H1 (cell line): ENCODE measurements around the gene KLF9. TPM values are rescaled to one million over a fixed set of nuclear protein-coding genes. Genes with fewer than 3 reads are reported as not detected.

Experiments used
- CTCF ChIA-PET: fragments of 300-600 bp; sonication (Branson Sonifier 250); formaldehyde crosslinking; loops from one replicate; lab custom pipeline; 2021; ENCODE audit not compliant: partially characterized antibody; lab: Charles Lee
- POLR2A ChIA-PET: fragments of 300-600 bp; sonication (Branson Sonifier 250); formaldehyde crosslinking; loops from one replicate; lab custom pipeline; 2021; ENCODE audit warnings: inconsistent platforms; ENCODE audit not compliant: partially characterized antibody; lab: Charles Lee
- DNase-seq, 2 experiments: peaks; one replicate each; pipeline versions ENCODE4 v3.0.0 to v3.0.0-alpha.2; 2010 to 2022; ENCODE audit warnings: low spot score in 2 of 2, low read depth in 1 of 2, mixed read lengths in 1 of 2
- FAIRE-seq: peaks from 2 replicates; lab custom pipeline; 2011; peaks lifted over from hg19 to GRCh38; lab: Jason Lieb, UNC
- H2AFZ ChIP-seq: 2 replicates; pipeline ENCODE4 v1.8.1; 2012; ENCODE audit warnings: low read length, inconsistent platforms
- H2AK5ac ChIP-seq: 2 replicates; pipeline ENCODE4 v1.6.1; 2013; ENCODE audit warnings: low read depth, low read length
- H2BK120ac ChIP-seq: replicated peaks from 2 replicates; pipeline ENCODE3; 2013; ENCODE audit warnings: low read depth, low read length, inconsistent platforms
- H2BK12ac ChIP-seq: 2 replicates; pipeline ENCODE4 v1.6.1; 2013; ENCODE audit warnings: low read depth, low read length
- H2BK15ac ChIP-seq: 2 replicates; pipeline ENCODE4 v1.6.1; 2013; ENCODE audit warnings: low read length
- H2BK20ac ChIP-seq: 2 replicates; pipeline ENCODE4 v1.6.1; 2013; ENCODE audit warnings: low read length
- H2BK5ac ChIP-seq: 2 replicates; pipeline ENCODE4 v1.6.1; 2013; ENCODE audit warnings: low read depth, low read length
- H3K14ac ChIP-seq: 2 replicates; pipeline ENCODE4 v1.6.1; 2013; ENCODE audit warnings: inconsistent platforms; ENCODE audit not compliant: insufficient read length
- H3K18ac ChIP-seq: 2 replicates; pipeline ENCODE4 v1.6.1; 2013; ENCODE audit warnings: low read length; ENCODE audit errors: extremely low read depth
- H3K23ac ChIP-seq: 2 replicates; pipeline ENCODE4 v1.6.1; 2013; ENCODE audit warnings: inconsistent platforms; ENCODE audit not compliant: insufficient read length
- H3K23me2 ChIP-seq: 2 replicates; pipeline ENCODE4 v1.6.1; 2013; ENCODE audit warnings: low read depth, low read length
- H3K27ac ChIP-seq: 2 replicates; pipeline ENCODE4 v1.6.1; 2011; ENCODE audit warnings: low read depth, low read length, inconsistent platforms
- H3K27me3 ChIP-seq, 4 experiments: replicated peaks in 1 of 4; 1 replicate in 1 of 4; 2 replicates in 3 of 4; pipeline versions ENCODE4 v1.6.1 to v1.8.1; 2011 to 2013; ENCODE audit warnings: low read length in 3 of 4, mild to moderate bottlenecking in 3 of 4, inconsistent platforms in 2 of 4, mixed read lengths in 2 of 4, moderate library complexity in 1 of 4; ENCODE audit not compliant: control insufficient read depth in 3 of 4, insufficient read depth in 3 of 4; ENCODE audit errors: extremely low read depth in 1 of 4
- H3K36me3 ChIP-seq, 4 experiments: 2 replicates each; pipeline versions ENCODE4 v1.6.1 to v1.8.1; 2011 to 2013; ENCODE audit warnings: mild to moderate bottlenecking in 4 of 4, low read length in 3 of 4, moderate library complexity in 2 of 4, control low read depth in 1 of 4, inconsistent platforms in 1 of 4; ENCODE audit not compliant: insufficient read depth in 4 of 4, control insufficient read depth in 2 of 4
- H3K4ac ChIP-seq: replicated peaks from 2 replicates; pipeline ENCODE3; 2013; ENCODE audit warnings: low read length, low read depth, mixed read lengths, inconsistent platforms; ENCODE audit not compliant: insufficient read length
- H3K4me1 ChIP-seq, 4 experiments: replicated peaks in 1 of 4; 1 replicate in 1 of 4; 2 replicates in 3 of 4; pipeline versions ENCODE4 v1.6.1 to v1.8.1; 2011 to 2013; ENCODE audit warnings: low read length in 3 of 4, inconsistent platforms in 2 of 4, mixed read lengths in 1 of 4; ENCODE audit not compliant: insufficient read depth in 4 of 4, control insufficient read depth in 3 of 4
- H3K4me2 ChIP-seq, 2 experiments: 2 replicates each; pipeline versions ENCODE4 v1.6.1 to v1.8.1; 2011 to 2013; ENCODE audit warnings: low read depth in 2 of 2, low read length in 2 of 2, control low read depth in 1 of 2, inconsistent platforms in 1 of 2, mild to moderate bottlenecking in 1 of 2; ENCODE audit not compliant: insufficient read depth in 1 of 2
- H3K4me3 ChIP-seq, 4 experiments: fragments of 200-600, 300-600 bp in 1 of 4; sonication (generic), shearing (Covaris generic), sonication (Bioruptor Twin) in 1 of 4; 2 replicates each; pipeline versions ENCODE4 v1.5.1 to v1.8.1; 2011 to 2016; ENCODE audit warnings: low read length in 4 of 4, low read depth in 3 of 4, control low read depth in 2 of 4, inconsistent platforms in 2 of 4, mild to moderate bottlenecking in 2 of 4, mixed read lengths in 1 of 4, moderate library complexity in 1 of 4; ENCODE audit not compliant: insufficient read depth in 2 of 4; ENCODE audit errors: extremely low read depth in 1 of 4
- H3K56ac ChIP-seq: replicated peaks from 2 replicates; pipeline ENCODE3; 2013; ENCODE audit warnings: low read depth, mild to moderate bottlenecking, mixed read lengths, low read length, inconsistent platforms; ENCODE audit not compliant: insufficient read length
- H3K79me1 ChIP-seq: 2 replicates; pipeline ENCODE4 v1.6.1; 2013; ENCODE audit warnings: low read depth, low read length, control low read depth
- H3K79me2 ChIP-seq, 2 experiments: 2 replicates each; pipeline versions ENCODE4 v1.6.1 to v1.8.1; 2012 to 2013; ENCODE audit warnings: low read length in 2 of 2, mild to moderate bottlenecking in 2 of 2, inconsistent platforms in 1 of 2; ENCODE audit not compliant: insufficient read depth in 2 of 2, control insufficient read depth in 1 of 2
- H3K9ac ChIP-seq, 4 experiments: replicated peaks in 1 of 4; 1 replicate in 1 of 4; 2 replicates in 3 of 4; pipeline versions ENCODE4 v1.6.1 to v1.8.1; 2011 to 2013; ENCODE audit warnings: low read depth in 3 of 4, low read length in 3 of 4, control low read depth in 2 of 4, mild to moderate bottlenecking in 2 of 4, moderate library complexity in 2 of 4, inconsistent platforms in 1 of 4; ENCODE audit errors: extremely low read depth in 1 of 4
- H3K9me3 ChIP-seq, 2 experiments: 2 replicates each; pipeline versions ENCODE4 v1.6.1 to v1.8.1; 2012 to 2013; ENCODE audit warnings: mild to moderate bottlenecking in 2 of 2, moderate library complexity in 2 of 2, control low read depth in 1 of 2, inconsistent platforms in 1 of 2, low read depth in 1 of 2, low read length in 1 of 2, mixed read lengths in 1 of 2; ENCODE audit not compliant: insufficient read depth in 2 of 2
- H4K20me1 ChIP-seq, 2 experiments: replicated peaks in 1 of 2; 2 replicates each; pipeline versions ENCODE3 to v1.8.1; 2011 to 2013; ENCODE audit warnings: inconsistent platforms in 2 of 2, low read length in 2 of 2, mild to moderate bottlenecking in 1 of 2; ENCODE audit not compliant: insufficient read depth in 2 of 2, control insufficient read depth in 1 of 2
- H4K5ac ChIP-seq: 2 replicates; pipeline ENCODE4 v1.6.1; 2013; ENCODE audit warnings: low read length, low read depth, mixed read lengths, inconsistent platforms; ENCODE audit not compliant: insufficient read length
- H4K8ac ChIP-seq: 2 replicates; pipeline ENCODE4 v1.8.0; 2013; ENCODE audit warnings: mild to moderate bottlenecking, moderate library complexity, low read length, inconsistent platforms; ENCODE audit not compliant: insufficient read depth; ENCODE audit errors: extremely low read depth
- H4K91ac ChIP-seq: replicated peaks from 2 replicates; pipeline ENCODE3; 2013; ENCODE audit warnings: low read length, mixed read lengths, inconsistent platforms; ENCODE audit not compliant: insufficient read length
- GABPA ChIP-seq: IDR thresholded peaks from 2 replicates; pipeline ENCODE4 v1.6.1; 2011; ENCODE audit warnings: mild to moderate bottlenecking, low read length, moderate library complexity, borderline replicate concordance; ENCODE audit not compliant: insufficient read depth
- RBBP5 ChIP-seq: IDR thresholded peaks from 2 replicates; pipeline ENCODE4 v1.7.1; 2012; ENCODE audit warnings: low read depth, mild to moderate bottlenecking, inconsistent platforms, low read length, moderate library complexity, borderline replicate concordance
- RNF2 ChIP-seq: fragments of 200-900, 300-1000 bp; sonication (generic); IDR thresholded peaks from 2 replicates; pipeline ENCODE4 v1.7.1; 2016; ENCODE audit warnings: borderline replicate concordance, low read depth, mild to moderate bottlenecking, antibody characterized with exemption, low read length; ENCODE audit not compliant: poor library complexity, severe bottlenecking; ENCODE audit errors: missing control alignments
- SIRT6 ChIP-seq: IDR thresholded peaks from one replicate; pipeline ENCODE4 v1.7.1; 2012; ENCODE audit warnings: low read length, inconsistent platforms
- TCF12 ChIP-seq: IDR thresholded peaks from 2 replicates; pipeline ENCODE4 v1.6.1; 2011; ENCODE audit warnings: low read depth, mild to moderate bottlenecking, low read length
- WGBS, 2 experiments: shearing (Covaris generic) in 1 of 2; methylation state at CpG; one replicate each; pipeline versions ENCODE4 v1.1.6 to v1.1.7; 2013 to 2015; ENCODE audit warnings: low lambda C conversion rate in 2 of 2, mixed read lengths in 2 of 2, inconsistent platforms in 1 of 2, low coverage in 1 of 2, missing lambda C conversion rate in 1 of 2; ENCODE audit not compliant: insufficient replicate concordance in 2 of 2, insufficient coverage in 1 of 2, insufficient read length in 1 of 2; ENCODE audit errors: extremely low coverage in 1 of 2, missing lambda C conversion rate in 1 of 2; 5-methylcytosine and 5-hydroxymethylcytosine counted together
- polyA plus RNA-seq, 7 experiments: library from polyadenylated mRNA; depleted of rRNA in 3 of 7; stranded (reverse) in 5 of 7; unstranded in 2 of 7; fragments of >200 nt in 5 of 7; fragments of 200-250 nt in 2 of 7; gene quantifications; 1 replicate in 5 of 7; 2 replicates in 1 of 7; 4 replicates in 1 of 7; pipeline versions ENCODE4 v1.2.1 to v1.2.3, GENCODE V29; 2011 to 2013; ENCODE audit warnings: missing spikeins in 2 of 7, mixed read lengths in 2 of 7
- total RNA-seq: library from RNA; stranded (reverse); fragmentation: NEBNext Ultra II Directional; extraction: Animal tissue kit (Norgen Biotek cat#: 25700); gene quantifications from 2 replicates; pipeline ENCODE4 v1.2.1, GENCODE V29; 2021

KLF9 gene
- total and polyA plus RNA-seq, 2 of the 8 experiments (the other 6 are each of a cell fraction or from before 2014, with no cell fraction given): 0.47 to 0.82 TPM

DNA sequence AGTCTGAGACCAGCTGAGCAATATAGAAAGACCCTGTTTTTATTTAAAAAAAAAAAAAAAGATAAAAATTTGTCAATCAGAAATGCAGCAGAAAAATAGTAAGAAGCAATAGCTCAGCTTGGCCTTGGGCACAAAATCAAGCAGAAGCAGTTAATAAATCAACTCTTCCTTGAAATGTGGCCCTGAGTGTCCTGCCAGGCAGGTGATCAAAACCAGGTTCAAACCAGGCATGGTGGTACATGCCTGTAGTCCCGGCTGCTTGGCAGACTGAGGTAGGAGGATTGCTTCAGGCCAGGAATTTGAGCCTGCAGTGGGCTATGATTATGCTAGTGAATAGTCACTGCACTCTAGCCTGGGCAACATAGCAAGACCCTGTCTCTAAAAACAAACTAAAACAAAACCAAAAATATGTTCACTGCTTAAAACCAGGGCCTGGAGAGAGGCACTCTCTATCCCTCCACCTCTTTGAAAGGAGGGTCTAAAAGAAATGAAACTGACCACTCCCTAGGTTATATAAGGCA lies 27.9 kb upstream of the KLF9 start:
- Histone ChIP-seq H3K9ac (no peak overlapping the region), H3K79me1 (no peaks in the 10 kb centered on the region), H2BK12ac (no peak overlapping the region), H2BK120ac (no peak overlapping the region), H2AFZ (no peak overlapping the region), H3K27ac (no peak overlapping the region), H3K18ac (no peak overlapping the region), H4K8ac (no peak overlapping the region), H4K5ac (no peak overlapping the region), H3K4me3 (no peak overlapping the region), H3K14ac (peak overlapping the region; percentile 87), H4K20me1 (no peaks in the 10 kb centered on the region), H4K91ac (no peak overlapping the region), H3K56ac (no peak overlapping the region), H3K27me3 (no peaks in the 10 kb centered on the region), H3K4me2 (no peak overlapping the region), H3K4ac (no peak overlapping the region), H2BK5ac (no peak overlapping the region), H3K4me1 (no peaks in the 10 kb centered on the region), H3K36me3 (no peaks in the 10 kb centered on the region), H2BK20ac (no peak overlapping the region), H3K23me2 (no peaks in the 10 kb centered on the region), H3K9me3 (no peaks in the 10 kb centered on the region), H2BK15ac (no peak overlapping the region), H3K23ac (no peak overlapping the region), H2AK5ac (no peak overlapping the region), H3K79me2 (no peaks in the 10 kb centered on the region)
- no peak for FAIRE-seq
- no peak for DNase-seq
- POLR2A ChIA-PET: no interaction called here
- 82% methylated on average over 1 of the region's 1 CpG; no CpG with 5 or more reads in 1 of the 2 experiments for WGBS, 2 experiments
- CTCF ChIA-PET: no interaction called here
- TF ChIP-seq SIRT6 (no peak), RBBP5 (no peak), GABPA (no peak), TCF12 (no peak), RNF2 (no peak)
